ENCODE measurements around the gene FBN1.

Gene FBN1

DNA sequence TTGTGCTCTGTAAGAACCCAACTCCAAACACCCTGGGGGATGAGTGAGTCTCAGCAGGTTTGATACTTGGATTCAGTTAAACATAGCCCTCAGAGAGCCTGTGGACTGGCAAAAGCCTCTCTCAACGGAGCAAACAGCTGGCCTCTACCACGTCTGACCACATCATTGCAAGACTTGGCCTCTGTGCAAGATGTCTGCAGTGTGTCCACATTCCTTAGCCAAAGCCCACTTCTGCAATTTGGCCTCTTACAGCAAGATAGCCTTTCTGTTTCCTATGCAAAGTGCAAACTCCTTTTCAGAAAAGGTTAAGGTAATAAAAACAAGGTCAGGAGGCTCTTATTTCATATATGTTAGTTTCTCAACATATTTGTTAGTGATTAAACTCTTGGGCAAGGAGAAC lies 27.9 kb downstream of the FBN1 start:
- no peak overlapping the region for H3K4me3 Mint-ChIP-seq
- no peaks in the 10 kb centered on the region for H3K4me1 Mint-ChIP-seq (ENCODE audit: low read depth)
- H3K27ac Mint-ChIP-seq: no peak overlapping the region
- H3K27me3 Mint-ChIP-seq: peaks cover 3% of the 10 kb centered on the region
- no peaks in the 10 kb centered on the region for H3K9me3 Mint-ChIP-seq (ENCODE audit: low read depth)
- no peaks in the 10 kb centered on the region for H3K36me3 Mint-ChIP-seq

DNA sequence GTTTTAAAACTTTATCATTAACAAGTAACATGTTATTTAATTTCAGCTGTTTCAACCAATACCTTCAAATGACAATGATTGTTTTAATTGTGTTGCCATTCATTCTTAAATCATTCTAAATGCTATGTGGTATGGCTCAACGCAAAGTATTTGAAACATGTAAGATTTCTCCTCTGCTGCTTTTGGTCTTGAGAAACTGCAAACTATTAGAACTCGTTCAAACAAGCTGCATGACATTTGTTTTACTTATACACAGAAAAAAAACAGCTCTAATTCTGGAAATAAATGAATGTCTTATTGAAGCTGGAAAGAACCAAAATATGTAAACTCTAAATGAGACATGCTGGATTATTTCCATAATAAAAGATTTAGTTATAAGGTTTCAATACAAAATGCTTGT lies 29.3 kb downstream of the FBN1 start:
- Mint-ChIP-seq H3K27me3 (peaks cover 3% of the 10 kb centered on the region), H3K4me1 (ENCODE audit: low read depth) (no peaks in the 10 kb centered on the region), H3K9me3 (ENCODE audit: low read depth) (no peaks in the 10 kb centered on the region), H3K4me3 (no peak overlapping the region), H3K36me3 (no peaks in the 10 kb centered on the region), H3K27ac (peak overlapping the region; percentile 46)

- H3K4me3 Mint-ChIP-seq: no peak overlapping the region
- no peaks in the 10 kb centered on the region for H3K4me1 Mint-ChIP-seq (ENCODE audit: low read depth)
- H3K27me3 Mint-ChIP-seq: no peaks in the 10 kb centered on the region
These were observed 31.5 kb downstream of the FBN1 start for GRCh38 chr15:48614051-48614450.

DNA sequence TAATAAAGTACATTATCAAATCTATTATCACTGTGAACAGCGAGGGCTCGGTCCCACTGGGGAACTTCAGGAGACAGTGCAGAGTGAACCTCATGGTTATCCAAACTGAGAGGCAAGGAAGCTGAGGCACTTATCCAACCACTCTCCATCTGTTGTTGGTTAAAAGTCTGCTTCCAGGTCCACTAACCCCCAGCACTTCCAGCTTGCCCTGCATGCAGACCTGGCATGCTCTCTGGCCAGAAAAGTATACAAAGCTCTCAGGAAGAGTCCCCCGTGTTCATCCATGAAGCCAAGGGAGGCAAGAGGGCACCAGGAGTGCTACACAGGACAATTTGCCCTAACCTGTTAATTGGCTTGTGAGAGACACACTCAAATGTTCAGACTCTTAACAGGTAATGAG lies 36.0 kb downstream of the FBN1 start:
- Mint-ChIP-seq H3K27me3 (no peaks in the 10 kb centered on the region), H3K27ac (no peak overlapping the region), H3K4me3 (no peak overlapping the region), H3K4me1 (ENCODE audit: low read depth) (no peaks in the 10 kb centered on the region), H3K9me3 (ENCODE audit: low read depth) (peaks cover 4% of the 10 kb centered on the region), H3K36me3 (no peaks in the 10 kb centered on the region)

More at GRCh38 chr15:48614051-48614450, 31.5 kb downstream of the FBN1 start:
- no peaks in the 10 kb centered on the region for H3K9me3 Mint-ChIP-seq (ENCODE audit: low read depth)
- H3K36me3 Mint-ChIP-seq: no peaks in the 10 kb centered on the region
- H3K27ac Mint-ChIP-seq: no peak overlapping the region

- no peaks in the 10 kb centered on the region for H3K4me1 Mint-ChIP-seq (ENCODE audit: low read depth)
- no peak overlapping the region for H3K27ac Mint-ChIP-seq
- H3K27me3 Mint-ChIP-seq: no peaks in the 10 kb centered on the region
- no peaks in the 10 kb centered on the region for H3K36me3 Mint-ChIP-seq
- H3K4me3 Mint-ChIP-seq: no peak overlapping the region
- peaks cover 4% of the 10 kb centered on the region for H3K9me3 Mint-ChIP-seq (ENCODE audit: low read depth)
These were observed 37.7 kb downstream of the FBN1 start for GRCh38 chr15:48607846-48608245.

DNA sequence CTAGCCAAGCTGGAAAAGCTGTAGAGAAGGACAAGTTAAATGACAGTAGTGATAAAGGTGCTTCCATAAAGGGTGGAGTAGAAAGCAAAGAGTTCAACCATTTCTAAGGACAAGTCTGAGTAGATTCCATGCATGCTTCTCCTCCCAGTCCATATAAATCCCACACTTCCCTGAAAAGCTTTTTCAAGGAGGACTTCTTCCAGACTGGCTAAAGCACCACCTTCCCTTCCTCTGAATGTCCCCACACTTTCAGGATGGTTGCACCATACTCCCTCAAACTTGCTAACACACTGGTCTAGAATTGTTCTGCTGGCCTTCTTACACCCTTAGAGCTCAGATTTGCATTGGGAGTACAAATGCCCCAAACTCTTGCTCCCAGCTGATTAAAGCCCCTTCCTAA lies 40.9 kb downstream of the FBN1 start:
- H3K27me3 Mint-ChIP-seq: no peaks in the 10 kb centered on the region
- no peak overlapping the region for H3K27ac Mint-ChIP-seq
- H3K4me1 Mint-ChIP-seq (ENCODE audit: low read depth): no peaks in the 10 kb centered on the region
- H3K9me3 Mint-ChIP-seq (ENCODE audit: low read depth): peaks cover 4% of the 10 kb centered on the region
- no peaks in the 10 kb centered on the region for H3K36me3 Mint-ChIP-seq
- no peak overlapping the region for H3K4me3 Mint-ChIP-seq

DNA sequence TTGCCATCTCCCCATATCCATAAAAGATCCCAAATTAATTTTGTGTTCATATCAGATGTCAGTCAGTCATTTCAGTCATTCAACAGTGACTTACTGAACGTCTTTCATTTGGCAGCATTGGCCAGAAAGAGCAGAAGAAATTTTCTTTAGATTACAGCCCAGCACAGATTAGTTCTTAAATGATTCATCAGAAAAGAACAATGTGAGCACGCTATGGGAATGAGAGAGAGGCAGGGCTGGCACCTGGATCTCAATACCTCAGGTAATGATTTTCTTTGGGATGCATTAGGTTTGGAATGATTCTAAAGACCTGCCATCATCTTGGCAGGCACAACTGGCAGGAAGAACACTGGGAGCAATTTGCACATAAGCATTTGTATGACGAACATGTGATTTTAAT lies 41.6 kb downstream of the FBN1 start:
- no peaks in the 10 kb centered on the region for H3K4me1 Mint-ChIP-seq (ENCODE audit: low read depth)
- H3K27me3 Mint-ChIP-seq: no peaks in the 10 kb centered on the region
- no peak overlapping the region for H3K27ac Mint-ChIP-seq
- H3K9me3 Mint-ChIP-seq (ENCODE audit: low read depth): peaks cover 4% of the 10 kb centered on the region
- H3K36me3 Mint-ChIP-seq: no peaks in the 10 kb centered on the region
- no peak overlapping the region for H3K4me3 Mint-ChIP-seq

GRCh38 chr15:48603123-48603500 lies 42.4 kb downstream of the FBN1 start:
- H3K36me3 Mint-ChIP-seq: no peaks in the 10 kb centered on the region

GRCh38 chr15:48602358-48603122 lies 43.0 kb downstream of the FBN1 start:
- Mint-ChIP-seq H3K4me1 (ENCODE audit: low read depth) (no peaks in the 10 kb centered on the region), H3K9me3 (ENCODE audit: low read depth) (peaks cover 4% of the 10 kb centered on the region), H3K27ac (no peak overlapping the region), H3K27me3 (no peaks in the 10 kb centered on the region), H3K4me3 (no peak overlapping the region), H3K36me3 (no peaks in the 10 kb centered on the region)

More at GRCh38 chr15:48603123-48603500, 42.4 kb downstream of the FBN1 start:
- no peak overlapping the region for H3K27ac Mint-ChIP-seq
- H3K4me3 Mint-ChIP-seq: no peak overlapping the region
- no peaks in the 10 kb centered on the region for H3K4me1 Mint-ChIP-seq (ENCODE audit: low read depth)
- H3K27me3 Mint-ChIP-seq: no peaks in the 10 kb centered on the region
- peaks cover 4% of the 10 kb centered on the region for H3K9me3 Mint-ChIP-seq (ENCODE audit: low read depth)

GRCh38 chr15:48601095-48601494 lies 44.4 kb downstream of the FBN1 start:
- Mint-ChIP-seq H3K4me1 (ENCODE audit: low read depth) (no peaks in the 10 kb centered on the region), H3K9me3 (ENCODE audit: low read depth) (no peaks in the 10 kb centered on the region), H3K36me3 (no peaks in the 10 kb centered on the region), H3K27ac (no peak overlapping the region), H3K27me3 (no peaks in the 10 kb centered on the region), H3K4me3 (no peak overlapping the region)

DNA sequence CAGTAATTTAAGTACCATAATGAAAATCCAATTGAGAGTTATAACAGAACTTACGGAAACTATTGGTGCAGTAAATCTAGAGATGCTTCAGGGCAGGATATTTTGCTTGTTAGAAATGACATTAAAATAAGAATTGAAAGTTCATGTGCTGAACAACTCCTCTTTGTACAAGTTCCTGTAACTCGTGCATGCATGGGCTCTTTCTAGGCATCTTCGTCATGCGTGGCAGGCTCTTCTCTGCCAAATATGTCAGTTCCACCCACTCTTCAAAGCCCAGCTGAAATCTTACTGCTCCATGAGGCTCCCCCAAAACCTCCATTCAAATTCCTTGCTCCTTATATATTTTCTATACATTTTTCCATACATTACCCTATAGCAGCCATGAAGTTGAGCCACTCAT lies 48.7 kb downstream of the FBN1 start:
- peaks cover 6% of the 10 kb centered on the region for H3K4me1 Mint-ChIP-seq (ENCODE audit: low read depth)
- no peaks in the 10 kb centered on the region for H3K36me3 Mint-ChIP-seq
- H3K4me3 Mint-ChIP-seq: no peak overlapping the region
- H3K27me3 Mint-ChIP-seq: peaks cover 2% of the 10 kb centered on the region
- no peaks in the 10 kb centered on the region for H3K9me3 Mint-ChIP-seq (ENCODE audit: low read depth)
- no peak overlapping the region for H3K27ac Mint-ChIP-seq

GRCh38 chr15:48596415-48596814 lies 49.1 kb downstream of the FBN1 start:
- Mint-ChIP-seq H3K27me3 (peaks cover 2% of the 10 kb centered on the region), H3K4me3 (no peak overlapping the region), H3K4me1 (ENCODE audit: low read depth) (peaks cover 6% of the 10 kb centered on the region), H3K27ac (no peak overlapping the region), H3K9me3 (ENCODE audit: low read depth) (no peaks in the 10 kb centered on the region), H3K36me3 (no peaks in the 10 kb centered on the region)

DNA sequence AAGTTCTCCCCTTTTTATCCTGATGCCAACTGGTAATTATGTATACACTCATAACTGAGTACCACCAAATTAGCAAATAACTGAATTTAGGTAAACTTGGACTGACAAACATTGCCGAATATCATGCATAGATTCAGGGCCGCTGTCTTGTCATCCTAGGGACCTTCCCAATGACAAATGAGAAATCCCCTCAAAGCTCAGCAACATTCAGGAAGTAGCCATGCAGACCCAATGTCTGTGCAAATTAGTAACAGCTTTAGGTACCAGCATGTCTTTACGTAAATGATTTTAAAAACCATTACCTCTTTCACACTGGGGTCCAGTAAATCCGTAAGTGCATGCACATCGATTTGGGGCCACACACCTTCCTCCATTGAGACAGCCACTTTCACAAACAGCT lies 49.5 kb downstream of the FBN1 start:
- Mint-ChIP-seq H3K4me1 (ENCODE audit: low read depth) (peaks cover 6% of the 10 kb centered on the region), H3K9me3 (ENCODE audit: low read depth) (no peaks in the 10 kb centered on the region), H3K36me3 (no peaks in the 10 kb centered on the region), H3K27ac (no peak overlapping the region), H3K4me3 (no peak overlapping the region), H3K27me3 (peaks cover 2% of the 10 kb centered on the region)

DNA sequence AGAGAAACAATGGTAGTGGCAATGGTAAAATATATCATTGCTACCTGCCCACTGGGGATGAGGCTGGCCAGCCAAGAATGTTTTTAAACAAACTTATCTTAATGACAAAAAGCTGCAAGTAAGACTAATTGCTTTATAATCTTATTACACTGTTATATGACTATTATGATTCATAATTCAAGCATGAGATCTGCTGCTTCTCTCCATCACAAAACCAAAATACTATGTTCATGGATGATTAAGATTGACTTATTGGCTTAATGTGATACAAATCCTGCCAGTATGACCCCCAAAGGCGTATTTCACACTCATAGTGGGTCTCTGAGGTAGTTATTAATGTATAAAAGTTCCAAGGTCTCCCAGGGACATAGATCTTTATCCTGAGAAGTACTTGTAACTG lies 52.6 kb downstream of the FBN1 start:
- H3K27me3 Mint-ChIP-seq: peaks cover 2% of the 10 kb centered on the region
- no peak overlapping the region for H3K27ac Mint-ChIP-seq
- H3K9me3 Mint-ChIP-seq (ENCODE audit: low read depth): no peaks in the 10 kb centered on the region
- no peak overlapping the region for H3K4me3 Mint-ChIP-seq
- no peaks in the 10 kb centered on the region for H3K36me3 Mint-ChIP-seq
- peaks cover 6% of the 10 kb centered on the region for H3K4me1 Mint-ChIP-seq (ENCODE audit: low read depth)

GRCh38 chr15:48592221-48592731 lies 53.2 kb downstream of the FBN1 start:
- H3K4me1 Mint-ChIP-seq (ENCODE audit: low read depth): peaks cover 6% of the 10 kb centered on the region
- H3K4me3 Mint-ChIP-seq: no peak overlapping the region
- no peaks in the 10 kb centered on the region for H3K36me3 Mint-ChIP-seq
- peak overlapping the region; percentile 10 for H3K27ac Mint-ChIP-seq
- H3K9me3 Mint-ChIP-seq (ENCODE audit: low read depth): no peaks in the 10 kb centered on the region
- peaks cover 2% of the 10 kb centered on the region for H3K27me3 Mint-ChIP-seq

DNA sequence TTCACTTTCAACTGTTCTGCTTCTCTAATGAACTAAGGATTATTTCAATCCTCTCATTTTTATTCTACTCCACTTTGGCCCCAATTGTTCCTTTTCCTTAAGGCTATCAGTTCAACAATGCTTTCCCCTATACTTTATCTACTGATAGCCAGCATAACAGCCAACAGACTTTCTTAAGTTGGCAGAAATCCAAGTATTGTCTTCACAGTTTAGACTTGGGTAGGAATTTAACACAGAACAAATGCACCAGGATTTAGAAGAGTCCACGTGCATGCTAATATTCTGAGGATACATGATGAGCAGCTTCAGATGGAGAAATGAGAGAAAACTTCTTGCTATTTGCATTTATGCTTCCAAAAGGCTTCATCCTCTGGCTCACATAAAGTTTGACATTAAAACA lies 54.8 kb downstream of the FBN1 start:
- Mint-ChIP-seq H3K36me3 (no peaks in the 10 kb centered on the region), H3K4me1 (ENCODE audit: low read depth) (peaks cover 6% of the 10 kb centered on the region), H3K27ac (no peak overlapping the region), H3K9me3 (ENCODE audit: low read depth) (no peaks in the 10 kb centered on the region), H3K27me3 (peaks cover 2% of the 10 kb centered on the region), H3K4me3 (no peak overlapping the region)

Measured in activated naive CD8-positive, alpha-beta T cell (primary cell).